Neural progenitor cell (in vitro differentiated cells): Measurements from ENCODE around the gene NR2F1-AS1. TPM values are rescaled to one million over a fixed set of nuclear protein-coding genes. Genes with fewer than 3 reads are reported as not detected.

Experiments
- DNase-seq: peaks from one replicate; pipeline ENCODE4 v3.0.0-alpha.2; 2016; ENCODE audit warnings: low spot score
- H2AFZ ChIP-seq: fragments of 200-600 bp; sonication (generic); replicated peaks from 2 replicates; pipeline ENCODE4 v1.6.1; 2016; ENCODE audit warnings: antibody characterized with exemption
- H3F3A ChIP-seq: fragments of 200-600 bp; sonication (generic); 2 replicates; pipeline ENCODE4 v1.6.1; 2016; ENCODE audit warnings: antibody characterized with exemption, low read depth
- H3K27ac ChIP-seq: fragments of 200-600 bp; sonication (generic); 2 replicates; pipeline ENCODE4 v1.5.1; 2016; ENCODE audit warnings: mild to moderate bottlenecking
- H3K27me3 ChIP-seq: fragments of 200-600 bp; sonication (generic); 2 replicates; pipeline ENCODE4 v1.6.1; 2016; ENCODE audit warnings: mild to moderate bottlenecking, moderate library complexity
- H3K36me3 ChIP-seq: fragments of 200-600 bp; sonication (generic); 2 replicates; pipeline ENCODE4 v1.5.1; 2016
- H3K4me1 ChIP-seq: fragments of 200-600 bp; sonication (generic); 2 replicates; pipeline ENCODE4 v1.6.1; 2016; ENCODE audit warnings: mixed run types
- H3K4me2 ChIP-seq: fragments of 200-600 bp; sonication (generic); 2 replicates; pipeline ENCODE4 v1.6.1; 2016
- H3K4me3 ChIP-seq: fragments of 200-600 bp; sonication (generic); 2 replicates; pipeline ENCODE4 v1.5.1; 2016
- H3K79me2 ChIP-seq: fragments of 200-600 bp; sonication (generic); 2 replicates; pipeline ENCODE4 v1.6.1; 2016; ENCODE audit warnings: low read depth
- H3K9ac ChIP-seq: fragments of 200-600 bp; sonication (generic); 2 replicates; pipeline ENCODE4 v1.6.1; 2016
- H3K9me3 ChIP-seq: fragments of 200-600 bp; sonication (generic); 2 replicates; pipeline ENCODE4 v1.5.1; 2016; ENCODE audit warnings: low read depth
- H4K20me1 ChIP-seq: fragments of 200-600 bp; sonication (generic); 2 replicates; pipeline ENCODE4 v1.6.1; 2016; ENCODE audit warnings: low read depth
- H3K27ac Mint-ChIP-seq: 3 replicates; pipeline ENCODE4 v1.8.0; 2021; ENCODE audit warnings: mixed read lengths
- H3K27me3 Mint-ChIP-seq: 2 replicates; pipeline ENCODE4 v1.8.0; 2022; ENCODE audit warnings: low read depth, mild to moderate bottlenecking, inconsistent platforms, moderate library complexity, mixed read lengths; ENCODE audit not compliant: insufficient read depth
- H3K36me3 Mint-ChIP-seq: 3 replicates; pipeline ENCODE4 v1.8.0; 2021; ENCODE audit warnings: mixed read lengths
- H3K4me1 Mint-ChIP-seq: 3 replicates; pipeline ENCODE4 v1.8.0; 2021; ENCODE audit warnings: mixed read lengths
- H3K4me3 Mint-ChIP-seq: 3 replicates; pipeline ENCODE4 v1.8.0; 2021; ENCODE audit warnings: mild to moderate bottlenecking, moderate library complexity, mixed read lengths
- H3K9me3 Mint-ChIP-seq: 3 replicates; pipeline ENCODE4 v1.8.0; 2020; ENCODE audit warnings: mixed read lengths
- CTCF ChIP-seq: fragments of 200-600 bp; sonication (generic); IDR thresholded peaks from 2 replicates; pipeline ENCODE4 v1.5.1; 2017; ENCODE audit warnings: antibody characterized with exemption, mild to moderate bottlenecking
- EZH2 ChIP-seq: fragments of 200-600 bp; sonication (generic); IDR thresholded peaks from 2 replicates; pipeline ENCODE4 v1.6.1; 2017; ENCODE audit warnings: antibody characterized with exemption, mild to moderate bottlenecking, moderate library complexity
- EZH2phosphoT487 ChIP-seq: fragments of 200-600 bp; sonication (generic); IDR thresholded peaks from 2 replicates; pipeline ENCODE4 v1.6.1; 2017; ENCODE audit warnings: antibody characterized with exemption
- total RNA-seq: library from RNA; depleted of rRNA; stranded (reverse); fragments of >200 nt; gene quantifications from 2 replicates; pipeline ENCODE4 v1.2.3, GENCODE V29; 2015; ENCODE audit warnings: low replicate concordance

The NR2F1-AS1 gene
- total RNA-seq, 1 donor from 2014 or later, result 9.3 TPM

- H3K27me3 ChIP-seq, result peaks cover 86% of the 10 kb centered on the region
- peak; percentile 76 for DNase-seq
- H3K4me3 Mint-ChIP-seq, result no peak overlapping the region
Observed at GRCh38 chr5:93579692-93580062, 1.3 kb downstream of the NR2F1-AS1 start.

GRCh38 chr5:93578813-93579691 lies 2.0 kb downstream of the NR2F1-AS1 start:
- Mint-ChIP-seq H3K27ac (peak overlapping the region; percentile 92), H3K4me1 (peaks cover 50% of the 10 kb centered on the region), H3K9me3 (no peaks in the 10 kb centered on the region), H3K4me3 (no peak overlapping the region), H3K36me3 (no peaks in the 10 kb centered on the region), H3K27me3 (peaks cover 7% of the 10 kb centered on the region)
- Histone ChIP-seq H3F3A (peaks cover 76% of the 10 kb centered on the region), H3K9ac (no peak overlapping the region), H3K4me2 (peak overlapping the region; percentile 90), H3K4me1 (peaks cover 54% of the 10 kb centered on the region), H3K27me3 (peaks cover 93% of the 10 kb centered on the region), H3K79me2 (no peaks in the 10 kb centered on the region), H3K9me3 (no peaks in the 10 kb centered on the region), H2AFZ (peak overlapping the region; percentile 39), H3K36me3 (no peaks in the 10 kb centered on the region), H4K20me1 (peaks cover 16% of the 10 kb centered on the region), H3K4me3 (peak overlapping the region; percentile 82), H3K27ac (no peak overlapping the region)
- no peak for TF ChIP-seq EZH2phosphoT487
- TF ChIP-seq CTCF, result no peak
- peak; percentile 54 for DNase-seq

More at GRCh38 chr5:93579692-93580062, 1.3 kb downstream of the NR2F1-AS1 start:
- Mint-ChIP-seq H3K27me3 (peaks cover 7% of the 10 kb centered on the region), H3K36me3 (no peaks in the 10 kb centered on the region), H3K27ac (peak overlapping the region; percentile 53), H3K4me1 (peaks cover 44% of the 10 kb centered on the region), H3K9me3 (no peaks in the 10 kb centered on the region)
- peak overlapping the region; percentile 90 for H3K4me2 ChIP-seq
- peak overlapping the region; percentile 82 for H3K4me3 ChIP-seq
- H3K79me2 ChIP-seq, result no peaks in the 10 kb centered on the region
- no peaks in the 10 kb centered on the region for H3K36me3 ChIP-seq
- H3K9ac ChIP-seq, result no peak overlapping the region
- TF ChIP-seq EZH2phosphoT487 (no peak), CTCF (no peak), EZH2 (no peak)
- peaks cover 70% of the 10 kb centered on the region for H3F3A ChIP-seq
- H3K27ac ChIP-seq, result no peak overlapping the region
- H2AFZ ChIP-seq, result no peak overlapping the region
- H3K4me1 ChIP-seq, result peaks cover 47% of the 10 kb centered on the region
- peaks cover 10% of the 10 kb centered on the region for H4K20me1 ChIP-seq
- H3K9me3 ChIP-seq, result no peaks in the 10 kb centered on the region

- H2AFZ ChIP-seq, result peak overlapping the region; percentile 39
- Mint-ChIP-seq H3K27ac (peak overlapping the region; percentile 92), H3K36me3 (no peaks in the 10 kb centered on the region), H3K4me1 (peaks cover 59% of the 10 kb centered on the region), H3K27me3 (peaks cover 13% of the 10 kb centered on the region), H3K9me3 (no peaks in the 10 kb centered on the region), H3K4me3 (no peak overlapping the region)
- peaks cover 95% of the 10 kb centered on the region for H3K27me3 ChIP-seq
- H3K4me3 ChIP-seq, result peak overlapping the region; percentile 82
- peak; percentile 35 for TF ChIP-seq EZH2
- no peak for TF ChIP-seq CTCF
- no peak for TF ChIP-seq EZH2phosphoT487
- no peak overlapping the region for H3K9ac ChIP-seq
- H3K79me2 ChIP-seq, result no peaks in the 10 kb centered on the region
- H3K4me2 ChIP-seq, result peak overlapping the region; percentile 90
- no peaks in the 10 kb centered on the region for H3K36me3 ChIP-seq
- peaks cover 25% of the 10 kb centered on the region for H4K20me1 ChIP-seq
- no peak overlapping the region for H3K27ac ChIP-seq
- peaks cover 63% of the 10 kb centered on the region for H3K4me1 ChIP-seq
- peaks cover 79% of the 10 kb centered on the region for H3F3A ChIP-seq
- H3K9me3 ChIP-seq, result no peaks in the 10 kb centered on the region
- peak; percentile 72 for DNase-seq
Observed at GRCh38 chr5:93577854-93578812, 2.9 kb downstream of the NR2F1-AS1 start.
